ENCODE results near the gene ZBTB4.

DNA sequence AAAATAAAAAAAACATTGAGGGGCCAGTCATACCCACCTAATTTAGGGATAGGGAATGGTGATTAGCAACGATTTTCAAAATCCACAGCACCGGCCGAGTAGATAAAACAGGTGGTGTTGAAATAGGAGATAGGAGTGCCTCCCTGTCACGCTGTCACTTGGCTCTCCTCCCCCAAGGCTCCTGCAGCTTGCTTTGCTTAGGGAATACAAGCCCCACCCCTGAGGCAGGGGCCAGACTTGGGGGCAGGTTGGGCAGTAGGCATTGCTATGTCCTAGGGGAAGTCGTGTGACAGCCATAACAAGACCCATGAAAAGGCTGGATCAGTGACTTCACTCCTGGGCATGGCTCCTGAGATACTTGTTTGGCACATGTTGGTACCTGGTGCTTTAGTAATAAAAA, 30.5 kb upstream of the ZBTB4 start:
- TF ChIP-seq, protein P1, sequence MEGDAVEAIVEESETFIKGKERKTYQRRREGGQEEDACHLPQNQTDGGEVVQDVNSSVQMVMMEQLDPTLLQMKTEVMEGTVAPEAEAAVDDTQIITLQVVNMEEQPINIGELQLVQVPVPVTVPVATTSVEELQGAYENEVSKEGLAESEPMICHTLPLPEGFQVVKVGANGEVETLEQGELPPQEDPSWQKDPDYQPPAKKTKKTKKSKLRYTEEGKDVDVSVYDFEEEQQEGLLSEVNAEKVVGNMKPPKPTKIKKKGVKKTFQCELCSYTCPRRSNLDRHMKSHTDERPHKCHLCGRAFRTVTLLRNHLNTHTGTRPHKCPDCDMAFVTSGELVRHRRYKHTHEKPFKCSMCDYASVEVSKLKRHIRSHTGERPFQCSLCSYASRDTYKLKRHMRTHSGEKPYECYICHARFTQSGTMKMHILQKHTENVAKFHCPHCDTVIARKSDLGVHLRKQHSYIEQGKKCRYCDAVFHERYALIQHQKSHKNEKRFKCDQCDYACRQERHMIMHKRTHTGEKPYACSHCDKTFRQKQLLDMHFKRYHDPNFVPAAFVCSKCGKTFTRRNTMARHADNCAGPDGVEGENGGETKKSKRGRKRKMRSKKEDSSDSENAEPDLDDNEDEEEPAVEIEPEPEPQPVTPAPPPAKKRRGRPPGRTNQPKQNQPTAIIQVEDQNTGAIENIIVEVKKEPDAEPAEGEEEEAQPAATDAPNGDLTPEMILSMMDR (conservative IDR thresholded peaks at IDR 0.05; ENCODE audit: low read depth in 2 of 2), result no peak
- no peak for TF ChIP-seq CREB1 (CRISPR knock-in tag; IDR thresholded peaks at IDR 0.05; ENCODE audit: low read depth)
- no peak for TF ChIP-seq EZH2 (IDR thresholded peaks at IDR 0.05; ENCODE audit: low read depth, unreplicated experiment)
- TF ChIP-seq EZH2phosphoT487 (IDR thresholded peaks at IDR 0.05; ENCODE audit: unreplicated experiment), result no peak
